GM11168 (cell line): ENCODE data around the gene GPRIN1.

Source experiments
- in situ Hi-C: fragments of 300-500 bp; cut with MboI; formaldehyde crosslinking; loops from one replicate; pipeline ENCODE4 v1.12.0; 2022; ENCODE audit warnings: low sequenced_read_pairs; ENCODE audit not compliant: unreplicated experiment

GPRIN1 gene

DNA sequence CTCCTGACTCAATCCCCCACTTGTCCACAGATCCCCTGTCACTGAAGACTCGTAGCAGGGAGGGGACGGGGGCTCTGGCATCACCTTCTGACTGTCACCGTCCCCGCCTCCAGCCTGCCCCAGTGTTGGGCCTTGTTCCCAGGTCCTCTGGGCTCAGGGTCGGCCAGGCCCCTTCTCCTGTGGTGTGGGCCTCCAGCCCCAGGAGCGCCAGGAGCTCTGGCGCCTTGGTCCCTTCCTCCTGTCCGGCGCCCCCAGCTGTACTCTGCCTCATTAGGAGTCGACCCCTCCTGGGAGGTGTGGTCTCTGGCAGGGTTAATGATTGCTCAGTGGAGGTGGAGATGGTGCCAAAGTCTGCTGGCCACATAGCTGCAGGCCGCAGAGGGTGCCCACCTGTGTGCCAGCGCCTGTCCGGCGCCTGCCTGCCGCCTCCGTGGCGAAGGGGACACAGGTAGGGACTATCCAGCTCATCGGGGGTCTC lies 61.0 kb downstream of the GPRIN1 start, which contains the start of gene CDHR2:
Gene CDHR2 (plus strand): TSS at position 376 of the 478 bp plus-strand sequence. CDS start 16,011 bp downstream, outside the sequence.
- in situ Hi-C loops: no loop called here

DNA sequence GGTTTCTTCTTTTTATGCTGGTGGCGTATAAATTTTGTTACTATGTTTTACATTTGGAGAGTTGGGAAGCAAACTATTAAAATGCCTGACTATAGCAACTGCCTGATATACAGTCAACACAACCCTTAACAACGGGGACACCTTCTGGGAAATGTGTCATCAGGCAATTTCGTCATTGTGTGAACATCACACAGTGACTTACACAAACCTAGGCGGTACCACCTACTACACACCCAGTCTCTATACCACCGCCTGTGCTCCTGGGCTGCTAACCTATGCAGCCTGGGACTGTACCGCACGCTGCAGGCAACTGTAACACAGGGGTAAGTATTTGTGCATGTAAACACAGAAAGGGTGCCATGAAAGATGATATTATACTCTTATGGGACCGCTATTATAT lies 62.2 kb downstream of the GPRIN1 start:
- in situ Hi-C loops: no loop called here
